HepG2 (cell line): ENCODE measurements around the gene ANKRD42. TPM values are rescaled to one million over a fixed set of nuclear protein-coding genes. Genes with fewer than 3 reads are reported as not detected.

Experiments
- ATAC-seq: fragments of 200-7000 bp; cut with Tn5 transposase; 3 replicates; pipeline ENCODE4 v1.9.1; 2020; ENCODE audit warnings: mild to moderate bottlenecking, moderate library complexity
- BruUV-seq: library from RNA; stranded (reverse); fragments of 400-500 nt; replicated peaks from 2 replicates; lab custom pipeline; 2021; lab: Mats Ljungman, UMichigan
- CTCF ChIA-PET: fragments of 300-600 bp; formaldehyde crosslinking; extraction: SDS; loops from one replicate; lab custom pipeline; 2021; ENCODE audit warnings: low total read pairs, inconsistent platforms, low intra/inter-chr PET ratio; lab: Yijun Ruan, JAX
- POLR2A ChIA-PET: fragments of 350-600 bp; sonication (Branson Sonifier 250); formaldehyde crosslinking; loops from one replicate; lab custom pipeline; 2020; ENCODE audit warnings: antibody characterized with exemption, inconsistent platforms; lab: Yijun Ruan, JAX
- DNase-seq: peaks from one replicate; pipeline ENCODE4 v3.0.0-alpha.2; 2015; ENCODE audit warnings: low spot score
- FAIRE-seq: peaks from 3 replicates; lab custom pipeline; 2011; peaks lifted over from hg19 to GRCh38; lab: Jason Lieb, UNC
- H2AFZ ChIP-seq: one replicate; pipeline ENCODE4 v1.6.1; 2011; ENCODE audit warnings: low read length, inconsistent platforms
- H3K27ac ChIP-seq: fragments of 300-600 bp; 3 replicates; pipeline ENCODE4 v1.8.0; 2011; ENCODE audit warnings: mixed run types, mild to moderate bottlenecking, mixed read lengths, low read length, inconsistent platforms; ENCODE audit not compliant: insufficient read depth; ENCODE audit errors: extremely low read length
- H3K27me3 ChIP-seq, 2 experiments: fragments of 200-600 bp in 1 of 2; 2 replicates in 1 of 2; 3 replicates in 1 of 2; pipeline versions ENCODE4 v1.6.0 to v1.8.0; 2011; ENCODE audit warnings: low read length in 2 of 2, mild to moderate bottlenecking in 2 of 2, moderate library complexity in 2 of 2, inconsistent platforms in 1 of 2; ENCODE audit not compliant: insufficient read depth in 2 of 2, control insufficient read depth in 1 of 2
- H3K36me3 ChIP-seq, 2 experiments: fragments of 200-600 bp in 1 of 2; replicated peaks in 1 of 2; 2 replicates in 1 of 2; 3 replicates in 1 of 2; pipeline versions ENCODE4 v1.5.1 to v1.8.0; 2011; ENCODE audit warnings: low read length in 2 of 2, inconsistent platforms in 1 of 2; ENCODE audit not compliant: insufficient read depth in 2 of 2, control insufficient read depth in 1 of 2
- H3K4me1 ChIP-seq: 2 replicates; pipeline ENCODE4 v1.5.1; 2012; ENCODE audit warnings: low read length, inconsistent platforms; ENCODE audit not compliant: insufficient read depth
- H3K4me2 ChIP-seq: 2 replicates; pipeline ENCODE4 v1.6.0; 2011; ENCODE audit warnings: low read depth, low read length, inconsistent platforms
- H3K4me3 ChIP-seq, 3 experiments: fragments of 200-600 bp in 1 of 3; sonication (generic), shearing (Covaris generic) in 1 of 3; replicated peaks in 1 of 3; 2 replicates each; pipeline ENCODE4 v1.5.1; 2011 to 2016; ENCODE audit warnings: low read length in 3 of 3, inconsistent platforms in 2 of 3, low read depth in 2 of 3, mild to moderate bottlenecking in 2 of 3, control low read depth in 1 of 3, mixed read lengths in 1 of 3; ENCODE audit not compliant: insufficient read depth in 1 of 3
- H3K79me2 ChIP-seq: one replicate; pipeline ENCODE4 v1.6.1; 2011; ENCODE audit warnings: low read length, inconsistent platforms; ENCODE audit not compliant: insufficient read depth
- H3K9ac ChIP-seq: 2 replicates; pipeline ENCODE4 v1.6.0; 2011; ENCODE audit warnings: mild to moderate bottlenecking, low read depth, low read length, inconsistent platforms; ENCODE audit not compliant: insufficient read depth
- H3K9me3 ChIP-seq: 2 replicates; pipeline ENCODE4 v1.5.1; 2012; ENCODE audit warnings: mild to moderate bottlenecking, low read length
- H4K20me1 ChIP-seq: 2 replicates; pipeline ENCODE4 v1.6.0; 2011; ENCODE audit warnings: inconsistent platforms, mild to moderate bottlenecking, low read length, moderate library complexity; ENCODE audit not compliant: insufficient read depth
- ESRRA ChIP-seq: sonication (generic); formaldehyde crosslinking; IDR thresholded peaks from 2 replicates; pipeline ENCODE4 v1.5.1; 2020; ENCODE audit warnings: mild to moderate bottlenecking, low read depth, missing genetic modification reagents
- PAF1 ChIP-seq: IDR thresholded peaks from 2 replicates; pipeline ENCODE4 v1.6.1; 2016; ENCODE audit warnings: missing genetic modification reagents, missing compliant biosample characterization
- RNF2 ChIP-seq: fragments of 450-650 bp; conservative IDR thresholded peaks from 2 replicates; pipeline ENCODE4 v1.6.1; 2016; ENCODE audit warnings: low read depth
- ZNF160 ChIP-seq: sonication (generic); formaldehyde crosslinking; IDR thresholded peaks from 2 replicates; pipeline ENCODE4 v1.8.0; 2022; ENCODE audit warnings: mild to moderate bottlenecking, inconsistent platforms, missing genetic modification reagents
- ZNF567 ChIP-seq: sonication (generic); formaldehyde crosslinking; IDR thresholded peaks from 2 replicates; pipeline ENCODE4 v1.8.1; 2023; ENCODE audit warnings: mild to moderate bottlenecking, missing genetic modification reagents, borderline replicate concordance
- ZNF619 ChIP-seq: sonication (generic); formaldehyde crosslinking; IDR thresholded peaks from 2 replicates; pipeline ENCODE4 v1.4.0; 2020; ENCODE audit warnings: mild to moderate bottlenecking, missing genetic modification reagents
- ZNF75D ChIP-seq: sonication (generic); formaldehyde crosslinking; IDR thresholded peaks from 2 replicates; pipeline ENCODE4 v1.8.1; 2023; ENCODE audit warnings: missing genetic modification reagents, mild to moderate bottlenecking, borderline replicate concordance
- WGBS: methylation state at CpG from one replicate; pipeline ENCODE4 v1.1.6; 2017; ENCODE audit warnings: low lambda C conversion rate; 5-methylcytosine and 5-hydroxymethylcytosine counted together
- in situ Hi-C: cut with HindIII; loops from 2 replicates; pipeline ENCODE4 v1.10.0; 2017; ENCODE audit warnings: low pct_unique_long_range_greater_than_20kb; ENCODE audit not compliant: extremely low pct_ligation_motif_present
- intact Hi-C: fragments of 100-400 bp; cut with micrococcal nuclease; formaldehyde crosslinking; loops from one replicate; pipeline ENCODE4 v1.10.0; 2022; ENCODE audit not compliant: unreplicated experiment
- polyA plus RNA-seq, 8 experiments: library from polyadenylated mRNA; depleted of rRNA in 3 of 8; stranded (reverse) in 7 of 8; unstranded in 1 of 8; fragments of >200 nt; fragmentation: Illumina TruSeq in 4 of 8; extraction: Trizol in 4 of 8; gene quantifications; 2 replicates each; pipeline versions ENCODE4 v1.2.1 to v1.2.3, GENCODE V29; 2011 to 2016; ENCODE audit warnings: low read depth in 4 of 8, missing spikeins in 1 of 8, mixed read lengths in 1 of 8; ENCODE audit not compliant: insufficient read depth in 1 of 8
- total RNA-seq, 5 experiments: library from RNA; depleted of rRNA; stranded (reverse); fragments of >200 nt; fragmentation: Illumina TruSeq; extraction: Trizol; gene quantifications; 2 replicates each; pipeline ENCODE4 v1.2.3, GENCODE V29; 2016; ENCODE audit warnings: low read depth in 1 of 5
- TF ChIP-seq, protein P1 (sequence below): sonication (generic); formaldehyde crosslinking; IDR thresholded peaks from 2 replicates; pipeline ENCODE4 v1.5.0; 2020; ENCODE audit warnings: mild to moderate bottlenecking, missing genetic modification reagents
- TF ChIP-seq, protein P2 (sequence below): sonication (generic); formaldehyde crosslinking; IDR thresholded peaks from 2 replicates; pipeline ENCODE4 v1.4.0; 2020; ENCODE audit warnings: mild to moderate bottlenecking, low read depth, missing genetic modification reagents
- TF ChIP-seq, protein P3 (sequence below): sonication (generic); formaldehyde crosslinking; IDR thresholded peaks from 2 replicates; pipeline ENCODE4 v1.5.0; 2020; ENCODE audit warnings: mild to moderate bottlenecking, missing genetic modification reagents, borderline replicate concordance
- TF ChIP-seq, protein P4 (sequence below): sonication (generic); formaldehyde crosslinking; IDR thresholded peaks from 2 replicates; pipeline ENCODE4 v1.5.0; 2020; ENCODE audit warnings: mild to moderate bottlenecking, missing genetic modification reagents

ANKRD42 gene
- total and polyA plus RNA-seq, 2 of the 13 experiments (the other 11 are each of a cell fraction or from before 2014, with no cell fraction given) = 2.2 to 3.7 TPM

DNA sequence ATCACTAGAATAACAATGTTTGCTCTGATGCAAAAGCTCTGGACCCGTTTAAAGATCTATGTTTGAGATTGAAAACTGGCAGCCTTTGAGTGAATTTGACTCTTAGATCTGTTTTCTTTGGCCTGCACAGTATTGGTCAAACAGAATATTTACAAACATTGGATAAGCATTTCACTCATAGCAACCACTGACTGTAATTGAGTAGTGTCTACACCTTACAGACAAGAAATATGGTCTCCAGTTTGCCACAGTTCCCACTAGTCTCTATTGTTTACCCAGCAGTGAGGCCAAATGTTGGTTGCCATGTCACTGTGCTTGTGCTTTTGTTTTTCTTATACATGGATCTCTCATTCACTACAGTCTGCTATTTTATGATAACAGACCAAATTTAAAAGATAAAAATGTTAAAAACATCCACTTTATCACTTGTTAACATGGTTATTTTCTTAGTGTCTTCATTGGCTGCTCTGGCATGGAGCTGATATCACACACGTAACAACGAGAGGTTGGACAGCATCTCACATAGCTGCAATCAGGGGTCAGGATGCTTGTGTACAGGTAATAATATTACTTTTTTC, 12.2 kb downstream of the ANKRD42 start (continued):
- TF ChIP-seq ESRRA (CRISPR knock-in tag) (no peak), RNF2 (no peak), ZNF160 (no peak)
- TF ChIP-seq, protein P1, sequence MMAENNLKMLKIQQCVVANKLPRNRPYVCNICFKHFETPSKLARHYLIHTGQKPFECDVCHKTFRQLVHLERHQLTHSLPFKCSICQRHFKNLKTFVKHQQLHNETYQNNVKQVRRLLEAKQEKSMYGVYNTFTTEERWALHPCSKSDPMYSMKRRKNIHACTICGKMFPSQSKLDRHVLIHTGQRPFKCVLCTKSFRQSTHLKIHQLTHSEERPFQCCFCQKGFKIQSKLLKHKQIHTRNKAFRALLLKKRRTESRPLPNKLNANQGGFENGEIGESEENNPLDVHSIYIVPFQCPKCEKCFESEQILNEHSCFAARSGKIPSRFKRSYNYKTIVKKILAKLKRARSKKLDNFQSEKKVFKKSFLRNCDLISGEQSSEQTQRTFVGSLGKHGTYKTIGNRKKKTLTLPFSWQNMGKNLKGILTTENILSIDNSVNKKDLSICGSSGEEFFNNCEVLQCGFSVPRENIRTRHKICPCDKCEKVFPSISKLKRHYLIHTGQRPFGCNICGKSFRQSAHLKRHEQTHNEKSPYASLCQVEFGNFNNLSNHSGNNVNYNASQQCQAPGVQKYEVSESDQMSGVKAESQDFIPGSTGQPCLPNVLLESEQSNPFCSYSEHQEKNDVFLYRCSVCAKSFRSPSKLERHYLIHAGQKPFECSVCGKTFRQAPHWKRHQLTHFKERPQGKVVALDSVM (CRISPR knock-in tag) = no peak

DNA sequence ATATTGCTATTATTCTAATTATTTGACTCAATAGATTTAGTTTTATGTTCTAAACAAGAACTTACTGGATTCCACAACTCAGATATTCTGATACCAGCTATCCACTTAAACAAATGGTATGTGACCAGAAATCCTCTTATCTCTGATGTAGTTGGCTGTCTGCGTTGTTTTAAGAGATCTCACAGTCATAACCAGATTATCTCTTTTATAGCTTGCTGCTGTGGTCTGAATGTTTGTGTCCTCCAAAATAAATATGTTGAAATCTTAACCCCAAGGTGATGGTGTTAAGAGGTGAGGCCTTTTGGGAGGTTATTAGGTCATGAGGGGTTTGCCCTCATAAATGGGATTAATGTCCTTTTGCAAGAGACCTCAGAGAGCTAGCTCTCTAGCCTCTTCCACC, 12.7 kb downstream of the ANKRD42 start:
- no peak overlapping the region for H2AFZ ChIP-seq
- H3K9ac ChIP-seq = no peak overlapping the region
- POLR2A ChIA-PET = no interaction called here
- H3K4me3 ChIP-seq = no peak overlapping the region
- 95% methylated on average over 1 of the region's 1 CpG for WGBS
- ATAC-seq (no peak), DNase-seq (no peak), FAIRE-seq (no peak)
- H3K9me3 ChIP-seq = no peaks in the 10 kb centered on the region
- no peaks in the 10 kb centered on the region; a peak in 1 of 5 replicates for H3K27me3 ChIP-seq
- no TSS peak for BruUV-seq
- 0 out of 5 replicates have a peak, but pooled peaks cover 0 to 4% of the 10 kb centered on the region in 2 experiments for H3K36me3 ChIP-seq
- no peak overlapping the region for H3K4me2 ChIP-seq
- H4K20me1 ChIP-seq = no peaks in the 10 kb centered on the region
- in situ Hi-C loops = no loop called here
- CTCF ChIA-PET = no interaction called here
- H3K27ac ChIP-seq = no peak overlapping the region
- no peaks in the 10 kb centered on the region for H3K79me2 ChIP-seq
- no peak for TF ChIP-seq PAF1 (CRISPR knock-in tag)
- TF ChIP-seq, protein P2, sequence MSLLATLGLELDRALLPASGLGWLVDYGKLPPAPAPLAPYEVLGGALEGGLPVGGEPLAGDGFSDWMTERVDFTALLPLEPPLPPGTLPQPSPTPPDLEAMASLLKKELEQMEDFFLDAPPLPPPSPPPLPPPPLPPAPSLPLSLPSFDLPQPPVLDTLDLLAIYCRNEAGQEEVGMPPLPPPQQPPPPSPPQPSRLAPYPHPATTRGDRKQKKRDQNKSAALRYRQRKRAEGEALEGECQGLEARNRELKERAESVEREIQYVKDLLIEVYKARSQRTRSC (CRISPR knock-in tag) = no peak
- TF ChIP-seq ZNF619 (CRISPR knock-in tag) = no peak
- no peak for TF ChIP-seq ZNF75D (CRISPR knock-in tag)
- TF ChIP-seq, protein P3, sequence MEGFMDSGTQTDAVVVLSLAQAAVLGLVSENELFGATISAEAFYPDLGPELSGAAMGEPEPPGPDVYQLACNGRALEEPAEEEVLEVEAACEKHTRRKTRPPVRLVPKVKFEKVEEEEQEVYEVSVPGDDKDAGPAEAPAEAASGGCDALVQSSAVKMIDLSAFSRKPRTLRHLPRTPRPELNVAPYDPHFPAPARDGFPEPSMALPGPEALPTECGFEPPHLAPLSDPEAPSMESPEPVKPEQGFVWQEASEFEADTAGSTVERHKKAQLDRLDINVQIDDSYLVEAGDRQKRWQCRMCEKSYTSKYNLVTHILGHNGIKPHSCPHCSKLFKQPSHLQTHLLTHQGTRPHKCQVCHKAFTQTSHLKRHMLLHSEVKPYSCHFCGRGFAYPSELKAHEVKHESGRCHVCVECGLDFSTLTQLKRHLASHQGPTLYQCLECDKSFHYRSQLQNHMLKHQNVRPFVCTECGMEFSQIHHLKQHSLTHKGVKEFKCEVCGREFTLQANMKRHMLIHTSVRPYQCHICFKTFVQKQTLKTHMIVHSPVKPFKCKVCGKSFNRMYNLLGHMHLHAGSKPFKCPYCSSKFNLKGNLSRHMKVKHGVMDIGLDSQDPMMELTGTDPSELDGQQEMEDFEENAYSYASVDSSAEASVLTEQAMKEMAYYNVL = no peak
- TF ChIP-seq, protein P4, sequence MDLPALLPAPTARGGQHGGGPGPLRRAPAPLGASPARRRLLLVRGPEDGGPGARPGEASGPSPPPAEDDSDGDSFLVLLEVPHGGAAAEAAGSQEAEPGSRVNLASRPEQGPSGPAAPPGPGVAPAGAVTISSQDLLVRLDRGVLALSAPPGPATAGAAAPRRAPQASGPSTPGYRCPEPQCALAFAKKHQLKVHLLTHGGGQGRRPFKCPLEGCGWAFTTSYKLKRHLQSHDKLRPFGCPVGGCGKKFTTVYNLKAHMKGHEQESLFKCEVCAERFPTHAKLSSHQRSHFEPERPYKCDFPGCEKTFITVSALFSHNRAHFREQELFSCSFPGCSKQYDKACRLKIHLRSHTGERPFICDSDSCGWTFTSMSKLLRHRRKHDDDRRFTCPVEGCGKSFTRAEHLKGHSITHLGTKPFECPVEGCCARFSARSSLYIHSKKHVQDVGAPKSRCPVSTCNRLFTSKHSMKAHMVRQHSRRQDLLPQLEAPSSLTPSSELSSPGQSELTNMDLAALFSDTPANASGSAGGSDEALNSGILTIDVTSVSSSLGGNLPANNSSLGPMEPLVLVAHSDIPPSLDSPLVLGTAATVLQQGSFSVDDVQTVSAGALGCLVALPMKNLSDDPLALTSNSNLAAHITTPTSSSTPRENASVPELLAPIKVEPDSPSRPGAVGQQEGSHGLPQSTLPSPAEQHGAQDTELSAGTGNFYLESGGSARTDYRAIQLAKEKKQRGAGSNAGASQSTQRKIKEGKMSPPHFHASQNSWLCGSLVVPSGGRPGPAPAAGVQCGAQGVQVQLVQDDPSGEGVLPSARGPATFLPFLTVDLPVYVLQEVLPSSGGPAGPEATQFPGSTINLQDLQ = no peak
- TF ChIP-seq ZNF567 (CRISPR knock-in tag) = no peak
- TF ChIP-seq, all 625 proteins: peak for 0
- H3K4me1 ChIP-seq = no peaks in the 10 kb centered on the region
- intact Hi-C loops = no loop called here
